ENCODE results near the gene FIS1. TPM values are rescaled to one million over a fixed set of nuclear protein-coding genes. Genes with fewer than 3 reads are reported as not detected.
"Not testable (repeated sequence)": the region's sequence is repeated elsewhere in the genome, so short reads cannot be mapped to it uniquely, and the experiment has no call there.

FIS1 gene
- polyA plus RNA-seq (2012; ENCODE audit: low read depth, missing spikeins) = 141 TPM

DNA sequence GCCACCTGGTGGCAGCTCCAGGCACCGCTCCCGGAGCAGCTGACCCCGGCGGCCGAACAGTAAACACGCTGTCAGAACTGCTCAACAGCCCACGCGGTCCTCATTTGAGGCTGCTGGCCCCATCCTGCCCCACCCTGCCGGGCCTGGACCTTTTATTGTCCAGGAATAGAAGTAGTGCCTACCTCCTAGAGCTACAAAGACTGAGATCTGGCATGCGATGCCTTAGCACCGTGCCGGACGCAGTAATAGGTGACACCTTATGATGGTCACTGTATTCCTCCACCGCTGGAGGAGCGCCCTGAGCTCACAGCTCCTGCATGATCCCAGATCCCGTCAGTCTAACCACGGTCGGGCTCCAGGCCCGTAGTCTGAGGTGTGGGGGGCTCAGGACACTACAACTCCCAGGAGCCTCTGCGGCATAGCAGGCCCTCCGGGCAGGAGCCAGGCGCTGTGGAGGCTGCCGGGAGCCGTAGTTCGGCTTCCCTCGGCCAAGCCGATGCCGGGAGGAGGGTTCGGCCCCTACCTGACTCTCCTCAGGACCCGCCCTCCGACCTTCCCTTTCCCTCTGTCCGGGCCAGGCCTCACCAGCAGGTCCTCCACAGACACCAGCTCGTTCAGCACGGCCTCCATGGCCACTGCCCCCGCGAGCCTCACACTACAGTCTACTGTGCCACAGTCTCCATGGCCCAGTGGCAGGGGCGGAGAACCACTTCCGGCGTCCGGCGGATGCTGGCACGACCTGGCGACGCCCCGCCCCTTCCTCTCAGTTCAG lies at the start of gene FIS1:
Gene FIS1 (minus strand): TSS at position 707 of the 772 bp plus-strand sequence. CDS start 77 bp downstream, at position 630.
- DNase-seq (ENCODE audit: insufficient read length, low spot score) = peak; percentile 92

DNA sequence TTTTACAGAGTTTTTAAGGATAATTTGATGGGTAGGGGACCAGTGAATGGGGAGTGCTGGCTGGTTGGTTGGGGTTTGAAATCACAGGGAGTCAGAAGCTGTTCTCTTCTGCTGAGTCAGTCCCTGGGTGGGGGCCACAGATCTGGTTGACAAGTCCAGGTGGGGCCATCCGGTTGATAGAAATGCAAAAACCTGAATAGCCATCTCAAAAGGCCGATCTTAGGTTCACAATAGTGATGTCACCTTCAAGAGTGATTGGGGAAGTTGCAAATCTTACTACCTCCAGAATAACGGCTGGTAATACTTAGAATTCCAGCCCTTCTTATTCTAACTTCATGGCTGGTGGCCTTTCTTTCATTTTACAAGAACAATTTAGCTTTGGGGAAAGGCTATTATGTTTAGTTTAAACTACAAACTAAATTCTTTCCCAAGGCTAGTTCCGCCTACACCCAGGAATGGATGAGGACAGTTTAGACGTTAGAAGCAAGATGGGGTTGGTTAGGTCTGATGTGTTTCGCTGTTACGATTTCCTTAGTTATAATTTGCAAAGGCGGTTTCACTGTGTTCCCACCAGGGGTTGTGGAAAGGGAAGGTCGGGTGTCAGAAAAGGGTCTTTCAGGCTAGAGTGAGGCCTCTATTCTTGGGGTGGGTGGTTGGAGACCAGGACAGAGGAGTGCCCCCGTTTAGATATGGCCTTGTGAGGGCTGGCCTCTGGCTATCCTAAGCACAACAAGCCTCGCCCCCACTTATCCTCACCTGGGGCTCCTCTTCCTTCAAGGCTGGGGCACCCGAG lies 49.4 kb upstream of the FIS1 start:
- FAIRE-seq = no peak
- no peak for DNase-seq (ENCODE audit: insufficient read length, low spot score)
- TF ChIP-seq SPI1 (IDR thresholded peaks at IDR 0.05; ENCODE audit: low read depth, low read length) (no peak), PAX5 (IDR thresholded peaks at IDR 0.05; ENCODE audit: insufficient read depth, low read length, severe bottlenecking) (no peak), TAF1 (IDR thresholded peaks at IDR 0.05; ENCODE audit: low read depth, low read length) (no peak), POU2F2 (IDR thresholded peaks at IDR 0.05; ENCODE audit: low read depth, low read length) (no peak), POLR2AphosphoS5 (IDR thresholded peaks at IDR 0.05; ENCODE audit: low read depth, low read length) (no peak), POLR2A (IDR thresholded peaks at IDR 0.05; ENCODE audit: low read depth, low read length) (no peak)

More for the DNA sequence above, at the start of gene FIS1:
- TF ChIP-seq POU2F2 (IDR thresholded peaks at IDR 0.05; ENCODE audit: low read depth, low read length) (no peak), SPI1 (IDR thresholded peaks at IDR 0.05; ENCODE audit: low read depth, low read length) (peak; percentile 56), PAX5 (IDR thresholded peaks at IDR 0.05; ENCODE audit: insufficient read depth, low read length, severe bottlenecking) (no peak), TAF1 (IDR thresholded peaks at IDR 0.05; ENCODE audit: low read depth, low read length) (peak; percentile 70), POLR2A (IDR thresholded peaks at IDR 0.05; ENCODE audit: low read depth, low read length) (peak; percentile 87), POLR2AphosphoS5 (IDR thresholded peaks at IDR 0.05; ENCODE audit: low read depth, low read length) (peak; percentile 95)
- FAIRE-seq = peak; percentile 94

GRCh38 chr7:101293069-101294021 lies 48.5 kb upstream of the FIS1 start:
- not testable (repeated sequence) for DNase-seq (ENCODE audit: insufficient read length, low spot score)

GRCh38 chr7:101292566-101292965 lies 47.7 kb upstream of the FIS1 start:
- FAIRE-seq; DNase-seq (ENCODE audit: insufficient read length, low spot score): not testable (repeated sequence)

More at GRCh38 chr7:101293069-101294021, 48.5 kb upstream of the FIS1 start:
- FAIRE-seq = not testable (repeated sequence)

GRCh38 chr7:101290186-101291037 lies 45.5 kb upstream of the FIS1 start:
- FAIRE-seq; DNase-seq (ENCODE audit: insufficient read length, low spot score): not testable (repeated sequence)

DNA sequence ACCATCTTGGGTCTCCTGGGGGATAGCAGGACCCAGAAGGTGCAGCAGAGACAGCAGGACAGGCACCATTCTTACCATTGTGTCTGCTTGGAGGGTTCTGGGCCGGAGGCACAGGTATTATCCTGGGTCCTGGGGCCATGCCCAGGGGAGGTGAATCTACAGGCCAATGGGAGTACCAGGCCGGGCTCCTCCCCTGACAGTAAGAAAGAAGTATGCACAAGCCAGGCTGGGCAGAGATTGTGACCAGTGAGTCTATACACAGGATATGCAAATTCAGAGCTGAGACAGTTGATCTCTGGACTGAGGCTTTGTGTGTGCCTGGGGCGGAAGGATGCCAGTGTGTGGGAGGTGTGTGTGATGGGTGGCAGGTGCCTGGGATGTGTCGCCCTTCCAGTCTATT lies 44.8 kb upstream of the FIS1 start:
- peak; percentile 98 for FAIRE-seq
- not testable (repeated sequence) for DNase-seq (ENCODE audit: insufficient read length, low spot score)

DNA sequence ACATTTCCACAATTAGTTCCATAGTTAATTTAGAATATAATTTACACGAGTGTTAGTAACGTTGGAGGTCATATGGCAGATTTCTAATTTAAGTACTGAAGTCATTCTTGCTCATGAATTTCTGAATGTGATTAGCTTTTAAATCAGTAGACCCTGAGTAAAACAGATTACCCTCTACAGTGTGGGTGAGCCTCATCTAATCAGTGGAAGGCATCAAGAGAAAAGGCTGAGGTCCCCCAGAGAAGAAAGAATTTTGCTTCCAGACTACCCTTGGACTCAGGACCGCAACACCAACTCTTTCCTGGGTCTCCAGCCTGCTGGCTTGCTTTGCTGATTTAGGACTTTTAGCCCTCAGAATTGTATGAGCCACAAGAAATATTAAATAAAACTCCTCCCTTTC lies 43.6 kb upstream of the FIS1 start:
- DNase-seq (ENCODE audit: insufficient read length, low spot score) (no peak), FAIRE-seq (no peak)
- no peak for TF ChIP-seq TAF1 (IDR thresholded peaks at IDR 0.05; ENCODE audit: low read depth, low read length)
- TF ChIP-seq SPI1 (IDR thresholded peaks at IDR 0.05; ENCODE audit: low read depth, low read length) = no peak
- no peak for TF ChIP-seq POU2F2 (IDR thresholded peaks at IDR 0.05; ENCODE audit: low read depth, low read length)
- no peak for TF ChIP-seq POLR2AphosphoS5 (IDR thresholded peaks at IDR 0.05; ENCODE audit: low read depth, low read length)
- no peak for TF ChIP-seq POLR2A (IDR thresholded peaks at IDR 0.05; ENCODE audit: low read depth, low read length)
- TF ChIP-seq PAX5 (IDR thresholded peaks at IDR 0.05; ENCODE audit: insufficient read depth, low read length, severe bottlenecking) = no peak

DNA sequence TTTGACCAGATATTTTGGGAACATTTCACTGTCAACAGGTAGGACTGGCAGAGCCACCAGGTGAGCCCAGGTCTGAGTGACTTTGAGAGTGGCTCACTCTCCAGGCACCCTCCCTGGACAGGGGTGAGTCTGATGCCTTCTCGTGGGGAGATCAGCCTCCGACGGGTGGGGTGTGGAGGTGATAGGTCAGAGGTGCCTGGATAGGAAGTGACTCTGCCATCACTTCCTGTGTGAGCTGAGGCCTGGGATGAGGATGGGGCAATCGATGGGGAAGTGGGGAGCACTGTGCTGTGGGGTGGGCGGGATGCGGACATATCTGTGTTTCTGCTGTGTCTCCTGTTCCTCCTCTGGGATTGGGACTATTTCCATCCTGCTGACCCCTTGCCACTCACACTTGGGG lies 42.2 kb upstream of the FIS1 start:
- no peak for FAIRE-seq
- no peak for DNase-seq (ENCODE audit: insufficient read length, low spot score)
- TF ChIP-seq TAF1 (IDR thresholded peaks at IDR 0.05; ENCODE audit: low read depth, low read length) (no peak), PAX5 (IDR thresholded peaks at IDR 0.05; ENCODE audit: insufficient read depth, low read length, severe bottlenecking) (no peak), POLR2A (IDR thresholded peaks at IDR 0.05; ENCODE audit: low read depth, low read length) (no peak), POLR2AphosphoS5 (IDR thresholded peaks at IDR 0.05; ENCODE audit: low read depth, low read length) (no peak), SPI1 (IDR thresholded peaks at IDR 0.05; ENCODE audit: low read depth, low read length) (no peak), POU2F2 (IDR thresholded peaks at IDR 0.05; ENCODE audit: low read depth, low read length) (no peak)

- DNase-seq (ENCODE audit: insufficient read length, low spot score); FAIRE-seq: not testable (repeated sequence)
Measured at GRCh38 chr7:101285880-101286279, 41.0 kb upstream of the FIS1 start.

All from GM12891 (cell line).